GM23248 (cell line): ENCODE data around the gene MAP3K4.

ENCODE experiments used
- EZH2 ChIP-seq: fragments of 200-600 bp; sonication (generic); IDR thresholded peaks from 2 replicates; pipeline ENCODE4 v1.6.1; 2018; ENCODE audit warnings: antibody characterized with exemption, mild to moderate bottlenecking; ENCODE audit not compliant: insufficient read depth, poor library complexity, severe bottlenecking
- EZH2phosphoT487 ChIP-seq: fragments of 200-600 bp; sonication (generic); IDR thresholded peaks from 2 replicates; pipeline ENCODE4 v1.6.1; 2018; ENCODE audit warnings: antibody characterized with exemption, moderate library complexity, mild to moderate bottlenecking, low read depth; ENCODE audit not compliant: insufficient read depth

DNA sequence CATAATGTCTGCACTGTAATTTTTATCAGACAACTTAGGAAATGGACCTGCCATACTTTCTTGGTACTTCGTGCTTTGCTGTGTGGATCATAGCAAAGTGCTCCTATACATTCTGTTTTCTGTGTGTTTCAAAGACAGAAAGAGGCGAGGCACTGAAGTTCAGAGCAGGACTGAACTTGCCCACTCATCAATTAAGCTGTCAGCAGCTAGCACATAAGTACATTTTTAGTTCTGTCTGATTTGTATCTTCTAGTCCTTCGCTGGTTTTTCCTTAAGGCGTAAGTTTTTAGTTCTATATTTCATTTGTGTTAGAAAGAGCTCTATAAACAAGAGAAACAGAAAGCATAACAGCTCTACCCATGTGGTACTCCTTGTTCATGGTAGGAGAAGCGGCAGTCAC, 42.1 kb downstream of the MAP3K4 start:
- TF ChIP-seq EZH2phosphoT487 (no peak), EZH2 (no peak)
